Stimulated activated CD4-positive, alpha-beta T cell treated with anti-CD3 and anti-CD28 coated beads, Interleukin-1b, Interleukin-23, amount 100 ng/mL, for 1 hour (primary cell): Measurements from ENCODE around the gene CCDC158.

Source experiments
- DNase-seq, 2 donors: peaks; one replicate each; pipeline ENCODE4 v3.0.0-alpha.2; 2020; ENCODE audit warnings: low read depth in 2 of 2

Gene CCDC158

GRCh38 chr4:76280488-76281441 lies 140.2 kb downstream of the CCDC158 start:
- DNase-seq: no peak

GRCh38 chr4:76279462-76279861 lies 141.5 kb downstream of the CCDC158 start:
- no peak for DNase-seq

GRCh38 chr4:76278583-76278982 lies 142.4 kb downstream of the CCDC158 start:
- no peak for DNase-seq

GRCh38 chr4:76277667-76278066 lies 143.3 kb downstream of the CCDC158 start:
- DNase-seq: no peak

GRCh38 chr4:76276813-76277212 lies 144.1 kb downstream of the CCDC158 start:
- DNase-seq: no peak

GRCh38 chr4:76275486-76276124 lies 145.3 kb downstream of the CCDC158 start:
- DNase-seq: no peak

GRCh38 chr4:76272999-76273398 lies 147.9 kb downstream of the CCDC158 start:
- no peak for DNase-seq

GRCh38 chr4:76272582-76272981 lies 148.4 kb downstream of the CCDC158 start:
- DNase-seq: no peak

GRCh38 chr4:76272073-76272472 lies 148.9 kb downstream of the CCDC158 start:
- DNase-seq: no peak

GRCh38 chr4:76271248-76271647 lies 149.7 kb downstream of the CCDC158 start:
- DNase-seq: no peak

- DNase-seq: no peak
Observed at GRCh38 chr4:76270244-76271175, 150.4 kb downstream of the CCDC158 start.

- no peak for DNase-seq
Observed at GRCh38 chr4:76267811-76268210, 153.1 kb downstream of the CCDC158 start.

GRCh38 chr4:76266627-76267026 lies 154.3 kb downstream of the CCDC158 start:
- DNase-seq: no peak

- no peak for DNase-seq
Observed at GRCh38 chr4:76265631-76266218, 155.2 kb downstream of the CCDC158 start.
